HT1080 (cell line): ENCODE data around the gene TMEM176B. TPM values are rescaled to one million over a fixed set of nuclear protein-coding genes. Genes with fewer than 3 reads are reported as not detected.
A peak's percentile ranks its signal among the peaks of the same experiment; 100 is the strongest.

Source experiments
- DNase-seq: peaks from one replicate; pipeline ENCODE4 v3.0.0-alpha.2; 2015; ENCODE audit warnings: low read depth
- polyA plus RNA-seq, 2 experiments: library from polyadenylated mRNA; depleted of rRNA; stranded (reverse); fragments of >200 nt; gene quantifications; 2 replicates each; pipeline ENCODE4 v1.2.3, GENCODE V29; 2015
- total RNA-seq: library from RNA; depleted of rRNA; stranded (reverse); fragments of >200 nt; shearing (Covaris generic); gene quantifications from 2 replicates; pipeline ENCODE4 v1.2.3, GENCODE V29; 2014; rRNA removed

TMEM176B gene
- 0.07 TPM in 1 of 2 replicates, not detected in the other for total RNA-seq
- not detected in 2 replicates for polyA plus RNA-seq (2015; cell fraction: cytosol; rRNA removed)
- not detected in 2 replicates for polyA plus RNA-seq (2015; cell fraction: nucleus; rRNA removed)

GRCh38 chr7:150799741-150800580, at the start of gene TMEM176B:
Gene TMEM176B (minus strand): TSS chr7:150800364. CDS start chr7:150796569, 3,795 bp downstream.
- no peak for DNase-seq

- no peak for DNase-seq
These were observed 49.1 kb upstream of the TMEM176B start for GRCh38 chr7:150849204-150849775.

- no peak for DNase-seq
These were observed 48.5 kb upstream of the TMEM176B start for GRCh38 chr7:150848561-150849115.

DNA sequence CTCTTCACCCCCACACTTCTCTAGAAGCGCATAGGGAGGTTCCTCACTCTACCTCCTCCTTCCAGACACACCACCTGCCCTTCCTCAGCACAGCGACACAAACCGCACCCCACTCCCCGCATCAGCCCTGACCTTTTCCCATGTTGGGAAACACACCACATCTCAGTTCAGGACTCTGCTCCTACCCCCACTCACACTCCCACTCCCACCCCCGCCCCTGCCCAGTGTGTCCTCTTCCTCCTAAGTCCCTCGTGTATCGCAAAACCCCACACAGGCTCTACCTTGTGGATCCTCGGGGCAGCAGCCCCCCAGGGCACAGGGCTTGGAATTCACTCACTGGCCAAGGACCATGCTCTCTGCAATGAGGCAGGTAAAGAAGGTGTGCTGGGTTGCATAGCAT, 47.9 kb upstream of the TMEM176B start:
- no peak for DNase-seq

- DNase-seq, result no peak
These were observed 47.4 kb upstream of the TMEM176B start for GRCh38 chr7:150847536-150847935.

DNA sequence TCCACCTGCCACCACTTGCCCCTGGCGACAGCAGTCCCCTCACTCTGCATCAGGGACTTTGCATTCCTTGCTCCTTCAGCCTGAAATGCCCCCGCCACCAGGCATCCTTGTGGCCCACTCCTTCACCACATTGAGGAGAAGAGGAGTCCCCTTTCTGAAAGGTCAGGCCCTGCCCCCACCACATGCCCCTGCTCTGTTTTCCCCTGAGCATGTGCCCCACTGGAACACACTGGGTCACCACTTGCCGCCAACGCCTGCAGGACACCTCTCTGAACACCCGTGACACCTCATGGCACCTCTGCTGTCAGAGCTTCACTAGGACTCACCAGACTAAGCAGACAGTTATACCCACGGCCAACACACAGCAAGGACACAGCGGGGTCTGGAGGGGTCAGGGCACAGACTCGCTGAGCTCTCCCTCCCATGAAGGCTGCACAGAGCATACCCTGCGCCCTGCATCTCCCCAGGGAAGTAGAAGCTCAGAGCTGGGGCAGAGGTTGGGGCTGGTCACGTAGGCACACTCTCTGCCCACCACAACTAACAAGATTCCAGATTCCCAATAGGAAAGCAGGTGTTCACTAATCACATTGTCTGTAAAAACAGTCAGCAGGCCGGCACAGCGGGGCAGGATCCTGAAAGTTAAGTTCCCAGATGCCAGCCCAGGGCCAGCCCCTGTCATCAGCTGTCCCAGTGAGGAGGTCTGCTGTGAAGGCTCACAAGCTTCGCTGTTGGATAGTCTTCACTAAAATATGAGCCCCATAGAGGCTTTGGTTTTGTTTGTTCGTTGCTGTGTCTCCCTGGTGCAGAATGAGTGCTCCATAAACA, 46.3 kb upstream of the TMEM176B start:
- no peak for DNase-seq

- no peak for DNase-seq
These were observed 45.3 kb upstream of the TMEM176B start for GRCh38 chr7:150845421-150845861.

DNA sequence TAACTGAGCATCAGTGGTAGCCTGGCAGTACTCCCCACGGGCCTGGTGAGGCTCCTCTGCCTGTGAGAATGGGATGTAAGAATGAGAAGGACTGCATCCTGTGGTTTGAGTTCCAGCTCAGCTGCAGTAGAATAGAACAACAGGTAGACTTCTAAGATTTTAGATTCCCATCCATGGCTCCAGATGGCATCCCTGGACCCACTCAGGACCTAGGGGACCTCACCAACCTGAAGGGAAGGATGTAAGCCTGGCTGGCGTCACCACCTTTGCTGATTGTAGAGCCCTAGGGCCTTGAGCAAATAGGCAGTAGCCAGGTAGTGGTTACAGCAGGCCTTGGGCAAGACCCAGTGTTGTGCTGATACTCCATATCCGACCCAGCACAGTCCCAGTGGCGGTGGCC, 42.6 kb upstream of the TMEM176B start:
- DNase-seq, result no peak

GRCh38 chr7:150842018-150842417, 41.9 kb upstream of the TMEM176B start:
- no peak for DNase-seq

DNA sequence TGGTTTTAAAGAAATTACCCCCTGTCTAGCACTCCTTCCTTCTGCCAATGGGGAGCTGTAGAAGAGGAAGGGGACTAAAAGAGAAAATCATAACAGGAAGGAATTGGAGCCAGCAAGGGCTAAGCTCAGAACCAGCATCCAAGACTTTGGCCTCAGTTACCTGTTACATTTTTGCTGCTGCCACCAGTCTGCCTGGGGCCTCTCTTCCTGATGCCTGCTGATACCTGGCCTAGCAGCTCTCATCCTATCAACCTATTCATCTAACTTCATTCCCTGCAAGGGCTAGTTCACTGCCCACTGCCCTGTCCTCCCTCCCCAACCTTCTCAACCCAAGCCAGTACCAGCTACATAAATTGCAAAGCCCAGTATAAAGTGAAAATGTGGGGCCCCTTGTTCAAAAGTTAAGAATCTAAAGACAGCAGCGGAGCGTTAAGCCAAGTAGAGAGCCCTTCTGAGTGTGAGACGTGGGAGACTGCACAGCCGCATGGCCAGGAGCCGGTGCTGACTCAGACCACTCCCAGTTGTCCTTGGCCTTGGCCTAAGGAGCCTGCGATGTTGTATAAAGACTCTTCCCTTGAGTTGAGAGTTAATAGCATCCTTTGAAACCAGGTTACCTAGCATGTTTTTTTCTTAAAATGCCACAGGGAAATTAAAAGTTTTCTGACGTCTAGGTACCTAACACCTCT, 38.9 kb upstream of the TMEM176B start:
- no peak for DNase-seq

GRCh38 chr7:150835702-150836280, 35.6 kb upstream of the TMEM176B start:
- no peak for DNase-seq

DNA sequence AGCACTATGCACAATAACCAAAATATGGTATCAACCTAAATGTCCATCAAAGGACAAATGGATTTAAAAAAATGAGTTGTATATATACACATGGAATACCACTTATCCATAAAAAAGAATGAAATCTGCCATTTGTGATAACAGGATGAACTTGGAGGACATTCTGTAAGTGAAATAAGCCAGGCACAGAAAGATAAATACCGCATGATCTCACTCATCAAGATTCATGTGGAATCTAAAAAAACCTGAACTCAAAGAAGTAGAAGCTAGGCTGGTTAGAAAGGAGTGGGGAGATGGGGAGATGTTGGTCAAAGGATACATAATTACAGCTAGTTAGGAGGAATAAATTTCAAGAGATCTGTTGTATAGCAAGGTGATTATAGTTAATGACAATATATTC, 34.9 kb upstream of the TMEM176B start:
- no peak for DNase-seq

- DNase-seq, result no peak
These were observed 31.7 kb upstream of the TMEM176B start for GRCh38 chr7:150831851-150832250.

- no peak for DNase-seq
These were observed 30.8 kb upstream of the TMEM176B start for GRCh38 chr7:150830937-150831336.

DNA sequence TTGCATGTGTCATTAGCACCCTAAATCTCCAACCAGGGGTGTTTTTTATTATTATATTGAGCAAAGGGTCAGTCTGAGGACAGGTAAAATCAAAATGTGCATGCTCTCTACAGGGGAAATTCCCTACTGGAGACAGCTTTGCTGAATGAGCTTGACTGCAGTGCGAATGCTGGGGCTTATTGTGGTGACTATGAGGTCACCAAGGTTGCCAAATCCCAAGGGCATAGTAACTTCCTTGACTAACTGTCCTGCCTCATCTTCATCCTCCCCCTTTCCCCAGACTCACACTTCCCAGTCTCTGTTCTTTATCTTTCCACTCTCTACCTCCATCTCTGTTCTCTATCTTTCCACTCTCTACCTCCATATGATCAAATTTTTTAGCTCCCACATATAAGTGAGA, 29.3 kb upstream of the TMEM176B start:
- no peak for DNase-seq

GRCh38 chr7:150828384-150828783, 28.2 kb upstream of the TMEM176B start:
- no peak for DNase-seq

GRCh38 chr7:150826061-150826849, 26.1 kb upstream of the TMEM176B start:
- no peak for DNase-seq

GRCh38 chr7:150824379-150825177, 24.4 kb upstream of the TMEM176B start:
- DNase-seq, result peak; percentile 78
